HG02763 (cell line): ENCODE data around the gene HSP90AA1.

Experiments
- ATAC-seq: cut with Tn5 transposase; IDR thresholded peaks from one replicate; pipeline ENCODE4 v1.9.1; 2021; ENCODE audit warnings: mild to moderate bottlenecking, moderate library complexity; ENCODE audit not compliant: unreplicated experiment

HSP90AA1 gene

GRCh38 chr14:102044566-102044965, 42.3 kb downstream of the HSP90AA1 start:
- ATAC-seq: no peak

GRCh38 chr14:102043251-102044025, 43.4 kb downstream of the HSP90AA1 start:
- ATAC-seq: no peak

GRCh38 chr14:102042699-102043098, 44.1 kb downstream of the HSP90AA1 start:
- no peak for ATAC-seq

DNA sequence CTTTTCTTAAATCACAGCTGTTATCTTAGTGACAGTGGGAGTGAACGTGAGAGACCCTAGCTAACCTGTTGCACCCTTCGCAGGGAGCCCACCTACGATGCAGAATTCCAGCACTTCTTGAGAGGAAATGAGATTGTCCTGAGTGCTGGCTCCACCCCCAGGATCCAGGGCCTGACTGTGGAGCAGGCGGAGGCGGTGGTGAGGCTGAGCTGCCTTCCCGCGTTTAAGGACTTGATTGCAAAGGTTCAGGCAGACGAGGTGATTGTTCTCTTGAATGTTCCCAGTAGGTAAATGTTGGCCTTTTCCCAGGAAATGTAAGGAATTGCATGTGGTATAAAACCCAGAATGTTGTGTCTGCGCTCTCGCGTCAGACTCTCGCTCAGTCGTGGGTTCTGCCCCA, 46.7 kb downstream of the HSP90AA1 start:
- no peak for ATAC-seq

DNA sequence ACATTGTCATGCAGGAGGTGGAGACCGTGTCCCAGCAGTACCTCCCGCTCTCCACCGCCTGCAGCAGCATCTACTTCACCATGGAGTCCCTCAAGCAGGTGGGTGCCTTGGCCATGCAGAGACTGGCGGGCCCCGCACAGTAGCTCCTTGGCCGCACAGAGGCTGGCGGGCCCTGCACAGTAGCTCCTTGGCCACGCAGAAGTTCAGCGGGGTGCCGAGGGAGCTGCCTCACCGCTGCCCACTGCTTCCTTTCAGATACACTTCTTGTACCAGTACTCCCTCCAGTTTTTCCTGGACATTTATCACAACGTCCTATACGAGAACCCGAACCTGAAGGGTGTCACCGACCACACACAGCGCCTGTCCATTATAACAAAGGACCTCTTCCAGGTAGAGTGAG, 47.7 kb downstream of the HSP90AA1 start:
- no peak for ATAC-seq

- ATAC-seq: no peak
Observed at GRCh38 chr14:102037686-102038085, 49.2 kb downstream of the HSP90AA1 start.

DNA sequence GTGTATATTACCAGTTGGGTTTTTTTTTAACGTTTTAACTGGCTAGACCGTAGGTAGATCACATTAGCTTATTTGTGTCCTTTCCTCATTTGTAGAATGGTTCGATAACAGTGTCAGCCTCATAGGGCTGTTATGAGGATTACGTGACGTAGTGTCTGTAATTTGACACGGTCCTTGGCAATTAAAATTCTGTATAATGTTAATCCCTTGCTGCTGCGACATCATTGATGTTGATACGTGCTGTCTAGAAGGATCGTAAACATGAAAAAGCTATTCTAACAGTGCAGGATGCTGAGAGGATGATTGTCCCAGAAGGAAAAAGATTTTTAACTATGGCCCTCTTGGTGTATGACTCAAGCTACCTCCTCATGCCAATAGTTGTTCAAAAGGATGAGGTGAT, 50.9 kb downstream of the HSP90AA1 start:
- no peak for ATAC-seq

DNA sequence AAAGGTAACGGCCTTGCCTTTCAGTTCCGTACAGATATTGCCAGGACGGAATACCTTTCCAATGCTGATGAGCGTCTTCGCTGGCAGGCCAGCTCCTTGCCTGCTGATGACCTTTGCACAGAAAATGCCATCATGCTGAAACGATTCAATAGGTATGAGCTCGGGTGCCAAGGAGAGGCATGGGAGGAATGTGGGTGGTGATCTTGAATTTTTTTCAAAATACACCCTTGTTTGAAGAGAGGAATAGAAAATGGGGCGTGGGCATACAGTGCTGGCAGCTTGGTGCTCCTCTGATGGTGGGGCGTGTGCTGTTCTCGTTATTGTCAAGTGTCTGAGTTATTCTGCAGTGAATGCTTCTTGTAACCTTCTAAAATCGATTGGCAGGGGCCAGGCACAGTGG, 52.5 kb downstream of the HSP90AA1 start:
- no peak for ATAC-seq

- no peak for ATAC-seq
Observed at GRCh38 chr14:102033241-102033640, 53.6 kb downstream of the HSP90AA1 start.
